HepG2 (cell line): ENCODE results near the gene H1-8.

Experiments used
- AFF4 ChIP-seq: sonication (generic); formaldehyde crosslinking; IDR thresholded peaks from 2 replicates; pipeline ENCODE4 v1.4.0; 2020; ENCODE audit warnings: missing genetic modification reagents
- ASH2L ChIP-seq: fragments of 300-600, 200-600 bp; sonication (generic); IDR thresholded peaks from 2 replicates; pipeline ENCODE4 v1.7.0; 2017; ENCODE audit warnings: low read depth, mild to moderate bottlenecking, moderate library complexity, mixed read lengths, low read length; ENCODE audit not compliant: insufficient read length
- CENPX ChIP-seq: sonication (generic); formaldehyde crosslinking; IDR thresholded peaks from 2 replicates; pipeline ENCODE4 v1.9.0; 2021; ENCODE audit warnings: mild to moderate bottlenecking, missing genetic modification reagents, moderate library complexity
- GMEB1 ChIP-seq: sonication (generic); formaldehyde crosslinking; IDR thresholded peaks from 2 replicates; pipeline ENCODE4 v1.5.1; 2020; ENCODE audit warnings: missing genetic modification reagents, mild to moderate bottlenecking, borderline replicate concordance
- POLR2A ChIP-seq, 2 experiments: IDR thresholded peaks; 2 replicates each; pipeline ENCODE4 v1.6.1; 2011; ENCODE audit warnings: low read depth in 2 of 2, low read length in 2 of 2, mild to moderate bottlenecking in 1 of 2, moderate library complexity in 1 of 2; ENCODE audit not compliant: insufficient read depth in 1 of 2
- POLR2AphosphoS2 ChIP-seq: IDR thresholded peaks from 2 replicates; pipeline ENCODE4 v1.6.1; 2011; ENCODE audit warnings: low read depth, low read length, improper control_type of control experiment
- TBL1XR1 ChIP-seq: fragments of 150-350 bp; IDR thresholded peaks from 2 replicates; pipeline ENCODE4 v1.6.1; 2014; ENCODE audit warnings: borderline replicate concordance, low read length; ENCODE audit not compliant: partially characterized antibody
- ZBTB20 ChIP-seq: sonication (generic); formaldehyde crosslinking; IDR thresholded peaks from 2 replicates; pipeline ENCODE4 v1.8.1; 2023; ENCODE audit warnings: missing genetic modification reagents, low read depth, mild to moderate bottlenecking, borderline replicate concordance
- ZFP37 ChIP-seq: sonication (generic); formaldehyde crosslinking; IDR thresholded peaks from 2 replicates; pipeline ENCODE4 v1.4.0; 2020; ENCODE audit warnings: missing genetic modification reagents, borderline replicate concordance
- TF ChIP-seq, protein P1 (sequence below): sonication (generic); formaldehyde crosslinking; IDR thresholded peaks from 2 replicates; pipeline ENCODE4 v1.5.0; 2020; ENCODE audit warnings: mild to moderate bottlenecking, missing genetic modification reagents, moderate library complexity

- TF ChIP-seq POLR2A (IDR thresholded peaks at IDR 0.05; ENCODE audit: insufficient read depth in 1 of 2, low read depth in 2 of 2, low read length in 2 of 2) = no peak
- TF ChIP-seq ZFP37 = no peak
- no peak for TF ChIP-seq GMEB1 (CRISPR knock-in tag)
- no peak for TF ChIP-seq AFF4 (CRISPR knock-in tag)
- TF ChIP-seq, protein P1, sequence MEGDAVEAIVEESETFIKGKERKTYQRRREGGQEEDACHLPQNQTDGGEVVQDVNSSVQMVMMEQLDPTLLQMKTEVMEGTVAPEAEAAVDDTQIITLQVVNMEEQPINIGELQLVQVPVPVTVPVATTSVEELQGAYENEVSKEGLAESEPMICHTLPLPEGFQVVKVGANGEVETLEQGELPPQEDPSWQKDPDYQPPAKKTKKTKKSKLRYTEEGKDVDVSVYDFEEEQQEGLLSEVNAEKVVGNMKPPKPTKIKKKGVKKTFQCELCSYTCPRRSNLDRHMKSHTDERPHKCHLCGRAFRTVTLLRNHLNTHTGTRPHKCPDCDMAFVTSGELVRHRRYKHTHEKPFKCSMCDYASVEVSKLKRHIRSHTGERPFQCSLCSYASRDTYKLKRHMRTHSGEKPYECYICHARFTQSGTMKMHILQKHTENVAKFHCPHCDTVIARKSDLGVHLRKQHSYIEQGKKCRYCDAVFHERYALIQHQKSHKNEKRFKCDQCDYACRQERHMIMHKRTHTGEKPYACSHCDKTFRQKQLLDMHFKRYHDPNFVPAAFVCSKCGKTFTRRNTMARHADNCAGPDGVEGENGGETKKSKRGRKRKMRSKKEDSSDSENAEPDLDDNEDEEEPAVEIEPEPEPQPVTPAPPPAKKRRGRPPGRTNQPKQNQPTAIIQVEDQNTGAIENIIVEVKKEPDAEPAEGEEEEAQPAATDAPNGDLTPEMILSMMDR (CRISPR knock-in tag) = no peak
- TF ChIP-seq ZBTB20 (CRISPR knock-in tag) = no peak
- no peak for TF ChIP-seq ASH2L
- TF ChIP-seq CENPX = no peak
- no peak for TF ChIP-seq TBL1XR1
- TF ChIP-seq POLR2AphosphoS2 = no peak
Measured at GRCh38 chr3:129575997-129576384, 33.0 kb downstream of the H1-8 start.
